ENCODE data around the gene ADNP2. TPM values are rescaled to one million over a fixed set of nuclear protein-coding genes. Genes with fewer than 3 reads are reported as not detected.

The ADNP2 gene
- total RNA-seq, 3 donors from 2014 or later: 15.7 to 20.3 (median 20.1) TPM

DNA sequence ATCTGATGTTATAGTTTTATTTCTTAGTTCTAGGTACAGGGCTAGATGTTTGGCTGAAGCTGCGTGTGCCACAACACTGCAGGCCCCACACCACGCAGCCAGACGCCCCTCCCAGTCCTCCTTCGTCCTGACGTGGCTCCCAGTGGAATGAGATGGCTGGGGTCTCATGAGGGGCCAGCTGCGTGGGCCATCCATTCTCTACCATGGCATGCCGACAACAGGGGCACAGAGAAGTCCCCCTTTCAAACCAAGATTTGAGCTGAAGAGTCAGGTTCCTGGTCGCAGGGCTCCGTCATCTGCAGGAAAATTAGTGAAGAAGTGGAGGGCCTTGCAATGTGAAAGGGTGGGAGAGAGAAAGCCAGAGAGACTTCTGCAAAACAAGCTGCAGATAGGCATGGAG is 73.8 kb downstream of the ADNP2 start:
- intact Hi-C loops (cut with DNase I; ENCODE audit: low total_unique reads): no loop called here
- H3K4me1 ChIP-seq: no peaks in the 10 kb centered on the region
- TF ChIP-seq POLR2A (IDR thresholded peaks at IDR 0.05): no peak
- TF ChIP-seq, protein P1, sequence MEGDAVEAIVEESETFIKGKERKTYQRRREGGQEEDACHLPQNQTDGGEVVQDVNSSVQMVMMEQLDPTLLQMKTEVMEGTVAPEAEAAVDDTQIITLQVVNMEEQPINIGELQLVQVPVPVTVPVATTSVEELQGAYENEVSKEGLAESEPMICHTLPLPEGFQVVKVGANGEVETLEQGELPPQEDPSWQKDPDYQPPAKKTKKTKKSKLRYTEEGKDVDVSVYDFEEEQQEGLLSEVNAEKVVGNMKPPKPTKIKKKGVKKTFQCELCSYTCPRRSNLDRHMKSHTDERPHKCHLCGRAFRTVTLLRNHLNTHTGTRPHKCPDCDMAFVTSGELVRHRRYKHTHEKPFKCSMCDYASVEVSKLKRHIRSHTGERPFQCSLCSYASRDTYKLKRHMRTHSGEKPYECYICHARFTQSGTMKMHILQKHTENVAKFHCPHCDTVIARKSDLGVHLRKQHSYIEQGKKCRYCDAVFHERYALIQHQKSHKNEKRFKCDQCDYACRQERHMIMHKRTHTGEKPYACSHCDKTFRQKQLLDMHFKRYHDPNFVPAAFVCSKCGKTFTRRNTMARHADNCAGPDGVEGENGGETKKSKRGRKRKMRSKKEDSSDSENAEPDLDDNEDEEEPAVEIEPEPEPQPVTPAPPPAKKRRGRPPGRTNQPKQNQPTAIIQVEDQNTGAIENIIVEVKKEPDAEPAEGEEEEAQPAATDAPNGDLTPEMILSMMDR (IDR thresholded peaks at IDR 0.05): no peak
- no peak for TF ChIP-seq POLR2AphosphoS5 (IDR thresholded peaks at IDR 0.05)
- H3K9me3 ChIP-seq: no peaks in the 10 kb centered on the region
- no peak for DNase-seq (ENCODE audit: low spot score in 2 of 2)
- H3K36me3 ChIP-seq: no peaks in the 10 kb centered on the region
- no peak overlapping the region for H3K27ac ChIP-seq
- H3K27me3 ChIP-seq: no peaks in the 10 kb centered on the region
- no peak overlapping the region for H3K4me3 ChIP-seq

DNA sequence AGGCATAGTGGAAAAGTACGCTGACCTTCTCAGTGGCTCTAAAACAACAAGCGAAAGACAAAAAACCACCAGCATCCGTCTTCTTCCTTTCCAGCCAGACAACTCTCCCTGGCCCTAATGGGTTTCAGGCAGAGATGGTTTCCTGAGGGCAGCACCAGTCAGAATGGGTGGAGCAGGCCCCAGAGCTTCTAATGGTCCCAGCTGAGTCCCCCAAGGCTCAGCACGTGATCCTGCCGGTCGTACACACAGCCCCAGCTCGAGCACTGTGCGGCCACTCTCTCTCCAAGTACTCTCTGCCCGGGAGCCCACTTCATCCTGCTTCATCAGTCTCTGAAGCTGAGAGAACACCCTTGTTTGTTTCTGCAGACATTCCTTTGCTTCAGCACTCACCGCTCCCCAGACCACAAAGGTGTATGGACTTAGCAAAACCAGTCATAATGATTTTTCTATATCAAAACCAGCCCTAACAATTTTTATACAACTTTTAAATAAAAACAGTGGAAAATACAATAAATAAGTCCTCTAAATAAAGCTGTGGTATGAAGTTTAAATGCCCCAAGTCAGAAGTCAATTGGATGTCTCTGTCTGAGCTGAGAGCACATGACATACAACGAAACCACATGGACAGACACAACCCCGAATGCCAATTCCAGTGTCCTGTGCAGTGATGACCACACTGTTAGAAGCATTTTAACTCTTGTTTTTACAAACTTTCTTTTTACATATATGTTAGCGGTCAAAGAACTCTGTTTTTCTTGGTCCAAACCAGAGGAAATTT is 74.4 kb downstream of the ADNP2 start:
- DNase-seq (ENCODE audit: low spot score in 2 of 2): no peak
- Histone ChIP-seq H3K27me3 (no peaks in the 10 kb centered on the region), H3K36me3 (no peaks in the 10 kb centered on the region), H3K4me1 (no peaks in the 10 kb centered on the region), H3K4me3 (no peak overlapping the region), H3K27ac (no peak overlapping the region), H3K9me3 (no peaks in the 10 kb centered on the region)
- intact Hi-C loops (cut with DNase I; ENCODE audit: low total_unique reads): no loop called here
- no peak for TF ChIP-seq POLR2AphosphoS5 (IDR thresholded peaks at IDR 0.05)
- TF ChIP-seq, protein P1 (IDR thresholded peaks at IDR 0.05): no peak
- TF ChIP-seq POLR2A (IDR thresholded peaks at IDR 0.05): no peak

DNA sequence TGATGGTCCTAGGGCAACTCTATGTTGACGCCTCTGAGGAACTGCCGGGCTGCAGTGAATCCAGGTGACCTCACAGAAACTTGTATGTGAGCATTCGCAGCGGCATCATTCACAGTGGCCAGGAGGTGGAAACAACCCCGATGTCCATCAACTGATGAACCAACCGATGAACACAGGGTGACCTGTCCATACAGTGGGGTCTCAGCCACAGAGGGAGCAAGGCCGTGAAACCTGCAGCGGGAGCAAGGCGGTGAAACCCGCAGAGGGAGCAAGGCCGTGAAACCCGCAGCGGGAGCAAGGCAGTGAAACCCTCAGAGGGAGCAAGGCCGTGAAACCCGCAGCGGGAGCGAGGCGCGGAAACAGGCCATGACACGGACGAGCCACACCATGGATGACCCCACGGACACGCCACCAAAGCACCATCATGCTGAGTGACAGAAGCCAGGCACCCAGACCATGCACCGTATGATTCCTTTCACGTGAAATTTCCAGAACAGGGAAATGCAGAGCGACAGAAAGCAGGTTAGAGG is 75.2 kb downstream of the ADNP2 start:
- Histone ChIP-seq H3K27ac (no peak overlapping the region), H3K4me1 (no peaks in the 10 kb centered on the region), H3K9me3 (no peaks in the 10 kb centered on the region), H3K27me3 (no peaks in the 10 kb centered on the region), H3K4me3 (no peak overlapping the region), H3K36me3 (no peaks in the 10 kb centered on the region)
- TF ChIP-seq POLR2AphosphoS5 (IDR thresholded peaks at IDR 0.05) (no peak), POLR2A (IDR thresholded peaks at IDR 0.05) (no peak)
- TF ChIP-seq, protein P1 (IDR thresholded peaks at IDR 0.05): no peak
- intact Hi-C loops (cut with DNase I; ENCODE audit: low total_unique reads): no loop called here
- no peak for DNase-seq (ENCODE audit: low spot score in 2 of 2)

DNA sequence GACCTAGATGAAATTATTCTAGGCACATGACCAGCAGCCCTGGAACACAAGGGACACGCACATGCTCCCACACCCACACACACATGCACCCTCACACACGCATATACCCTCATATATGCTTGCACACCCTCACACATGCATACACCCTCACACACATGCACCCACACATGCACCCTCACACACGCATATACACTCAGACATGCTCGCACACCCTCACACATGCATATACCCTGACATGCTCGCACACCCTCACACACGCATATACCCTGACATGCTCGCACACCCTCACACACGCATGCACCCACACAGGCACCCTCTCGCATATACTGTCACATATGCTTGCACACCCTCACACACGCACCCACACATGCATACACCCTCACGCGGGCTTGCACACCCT is 76.5 kb downstream of the ADNP2 start:
- H3K4me1 ChIP-seq: no peaks in the 10 kb centered on the region
- DNase-seq (ENCODE audit: low spot score in 2 of 2): no peak
- H3K9me3 ChIP-seq: no peaks in the 10 kb centered on the region
- no peak overlapping the region for H3K4me3 ChIP-seq
- no peaks in the 10 kb centered on the region for H3K27me3 ChIP-seq
- no peak overlapping the region for H3K27ac ChIP-seq
- no peaks in the 10 kb centered on the region for H3K36me3 ChIP-seq
- TF ChIP-seq POLR2A (IDR thresholded peaks at IDR 0.05) (no peak), POLR2AphosphoS5 (IDR thresholded peaks at IDR 0.05) (no peak)
- TF ChIP-seq, protein P1 (IDR thresholded peaks at IDR 0.05): no peak
- intact Hi-C loops (cut with DNase I; ENCODE audit: low total_unique reads): no loop called here

DNA sequence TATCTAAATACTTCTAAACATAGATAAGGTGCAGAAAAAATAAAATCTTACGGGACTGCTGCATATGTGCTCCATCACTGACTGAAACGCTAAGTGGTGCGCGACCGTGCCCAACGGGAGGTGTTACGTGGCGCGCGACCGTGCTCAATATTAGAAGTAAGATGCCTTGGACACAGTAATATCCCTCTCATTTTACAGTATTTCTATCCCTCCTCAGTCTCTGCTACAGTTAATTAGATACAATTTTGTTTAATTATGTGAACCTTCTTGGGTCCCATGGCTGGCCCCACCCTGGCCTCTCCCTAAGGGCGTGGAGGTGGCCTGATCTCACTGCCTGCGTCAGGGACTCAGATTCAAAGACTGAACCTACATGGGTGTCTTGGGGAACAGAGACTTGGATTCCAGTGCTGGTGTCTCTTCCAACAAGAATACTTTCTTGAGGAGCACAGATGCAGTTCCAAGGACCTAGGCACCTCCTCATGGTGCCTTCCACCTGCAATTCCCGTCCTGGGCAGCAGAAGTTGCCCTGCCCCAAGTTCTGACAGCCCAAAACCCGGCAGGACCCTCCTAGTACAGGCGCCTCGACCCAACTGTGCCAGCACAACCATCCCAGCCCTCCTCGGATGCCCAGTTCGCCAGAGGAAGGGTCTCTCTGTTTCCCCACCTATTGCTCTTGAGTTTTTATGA is 79.0 kb downstream of the ADNP2 start:
- Histone ChIP-seq H3K4me1 (no peaks in the 10 kb centered on the region), H3K36me3 (no peaks in the 10 kb centered on the region), H3K27ac (no peak overlapping the region), H3K4me3 (no peak overlapping the region), H3K9me3 (no peaks in the 10 kb centered on the region), H3K27me3 (no peaks in the 10 kb centered on the region)
- TF ChIP-seq, protein P1 (IDR thresholded peaks at IDR 0.05): no peak
- TF ChIP-seq POLR2A (IDR thresholded peaks at IDR 0.05) (no peak), POLR2AphosphoS5 (IDR thresholded peaks at IDR 0.05) (no peak)
- intact Hi-C loops (cut with DNase I; ENCODE audit: low total_unique reads): no loop called here
- no peak for DNase-seq (ENCODE audit: low spot score in 2 of 2)
